ENCODE measurements around the gene P2RY2.

DNA sequence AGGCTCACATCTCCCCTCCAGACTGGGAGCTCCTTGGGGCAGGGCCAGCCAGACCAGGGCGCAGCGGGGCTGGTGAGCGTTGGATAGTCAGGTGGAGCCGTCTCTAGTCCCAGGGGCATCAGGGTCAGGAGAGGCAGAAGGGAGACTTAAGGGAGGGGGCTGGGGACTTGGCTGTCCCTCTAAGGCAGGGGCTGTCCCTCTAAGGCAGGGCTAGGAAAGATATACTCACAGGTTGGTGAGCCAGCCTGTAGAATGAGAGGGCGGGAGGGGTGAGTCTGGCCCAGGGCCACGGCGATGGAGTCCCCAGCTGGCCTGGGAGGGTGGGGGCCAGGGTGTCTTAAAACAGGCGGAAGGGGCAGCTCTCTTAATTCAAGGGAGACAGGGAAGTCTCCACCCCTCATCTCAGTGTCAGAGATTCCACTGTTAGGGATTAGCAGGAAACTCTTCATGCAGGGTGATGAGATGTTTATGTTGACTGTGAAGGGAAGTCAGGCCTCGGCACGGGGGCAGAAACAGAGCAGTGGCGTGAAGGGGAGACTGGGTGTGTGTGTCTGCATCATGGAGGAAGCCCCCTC lies 11.3 kb downstream of the P2RY2 start:
- TF ChIP-seq KDM1A (IDR thresholded peaks at IDR 0.05; ENCODE audit: borderline replicate concordance) (no peak), NRF1 (conservative IDR thresholded peaks at IDR 0.05; ENCODE audit: low read depth, low read length) (no peak), SP1 (IDR thresholded peaks at IDR 0.05; ENCODE audit: low read depth, low read length) (no peak), HCFC1 (IDR thresholded peaks at IDR 0.05; ENCODE audit: low read length) (no peak), KAT2A (conservative IDR thresholded peaks at IDR 0.05; ENCODE audit: control insufficient read depth, low read depth, low read length) (no peak), JUND (IDR thresholded peaks at IDR 0.05; ENCODE audit: low read depth, low read length) (no peak), MEF2A (IDR thresholded peaks at IDR 0.05; ENCODE audit: insufficient read depth, low read depth, low read length) (no peak), HDAC2 (IDR thresholded peaks at IDR 0.05) (no peak)
- TF ChIP-seq, protein P1, sequence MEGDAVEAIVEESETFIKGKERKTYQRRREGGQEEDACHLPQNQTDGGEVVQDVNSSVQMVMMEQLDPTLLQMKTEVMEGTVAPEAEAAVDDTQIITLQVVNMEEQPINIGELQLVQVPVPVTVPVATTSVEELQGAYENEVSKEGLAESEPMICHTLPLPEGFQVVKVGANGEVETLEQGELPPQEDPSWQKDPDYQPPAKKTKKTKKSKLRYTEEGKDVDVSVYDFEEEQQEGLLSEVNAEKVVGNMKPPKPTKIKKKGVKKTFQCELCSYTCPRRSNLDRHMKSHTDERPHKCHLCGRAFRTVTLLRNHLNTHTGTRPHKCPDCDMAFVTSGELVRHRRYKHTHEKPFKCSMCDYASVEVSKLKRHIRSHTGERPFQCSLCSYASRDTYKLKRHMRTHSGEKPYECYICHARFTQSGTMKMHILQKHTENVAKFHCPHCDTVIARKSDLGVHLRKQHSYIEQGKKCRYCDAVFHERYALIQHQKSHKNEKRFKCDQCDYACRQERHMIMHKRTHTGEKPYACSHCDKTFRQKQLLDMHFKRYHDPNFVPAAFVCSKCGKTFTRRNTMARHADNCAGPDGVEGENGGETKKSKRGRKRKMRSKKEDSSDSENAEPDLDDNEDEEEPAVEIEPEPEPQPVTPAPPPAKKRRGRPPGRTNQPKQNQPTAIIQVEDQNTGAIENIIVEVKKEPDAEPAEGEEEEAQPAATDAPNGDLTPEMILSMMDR (IDR thresholded peaks at IDR 0.05 in 2 of 3, conservative IDR thresholded peaks at IDR 0.05 in 1 of 3; ENCODE audit: control insufficient read depth in 2 of 3, extremely low read depth in 1 of 3, insufficient read depth in 1 of 3, low read depth in 3 of 3, low read length in 3 of 3), result no peak

Measured in GM12878 (cell line).